H1 (cell line): ENCODE data around the gene MRPS12. TPM values are rescaled to one million over a fixed set of nuclear protein-coding genes. Genes with fewer than 3 reads are reported as not detected.

Source experiments
- ASH2L ChIP-seq: fragments of 200-600, 300-600 bp; sonication (generic); IDR thresholded peaks from one replicate; pipeline ENCODE4 v1.7.1; 2017; ENCODE audit warnings: low read length
- CTBP2 ChIP-seq: IDR thresholded peaks from 2 replicates; pipeline ENCODE4 v1.7.0; 2011; ENCODE audit warnings: borderline replicate concordance, mild to moderate bottlenecking, moderate library complexity, mixed read lengths, low read length; ENCODE audit not compliant: insufficient read depth, insufficient read length
- EGR1 ChIP-seq: IDR thresholded peaks from 2 replicates; pipeline ENCODE4 v1.6.1; 2011; ENCODE audit warnings: low read depth, low read length, borderline replicate concordance
- EP300 ChIP-seq, 2 experiments: IDR thresholded peaks; 1 replicate in 1 of 2; 2 replicates in 1 of 2; pipeline ENCODE4 v1.6.1; 2011 to 2012; ENCODE audit warnings: low read depth in 2 of 2, low read length in 2 of 2, mild to moderate bottlenecking in 2 of 2, borderline replicate concordance in 1 of 2, inconsistent platforms in 1 of 2, moderate library complexity in 1 of 2
- GTF2F1 ChIP-seq: IDR thresholded peaks from 2 replicates; pipeline ENCODE4 v1.6.1; 2012; ENCODE audit warnings: low read depth, low read length, improper control_type of control experiment, borderline replicate concordance
- RBBP5 ChIP-seq: IDR thresholded peaks from 2 replicates; pipeline ENCODE4 v1.7.1; 2012; ENCODE audit warnings: low read depth, mild to moderate bottlenecking, inconsistent platforms, low read length, moderate library complexity, borderline replicate concordance
- SIN3A ChIP-seq, 2 experiments: IDR thresholded peaks in 1 of 2; conservative IDR thresholded peaks in 1 of 2; 2 replicates each; pipeline ENCODE4 v1.6.1; 2011 to 2012; ENCODE audit warnings: low read length in 2 of 2, improper control_type of control experiment in 1 of 2, low read depth in 1 of 2, mild to moderate bottlenecking in 1 of 2
- SP1 ChIP-seq: IDR thresholded peaks from 2 replicates; pipeline ENCODE4 v1.6.1; 2011; ENCODE audit warnings: low read depth, low read length
- SUZ12 ChIP-seq: fragments of 200-600 bp; sonication (generic); IDR thresholded peaks from 2 replicates; pipeline ENCODE4 v1.6.1; 2012; ENCODE audit warnings: mild to moderate bottlenecking, inconsistent platforms, low read length, moderate library complexity, mixed read lengths
- polyA plus RNA-seq, 7 experiments: library from polyadenylated mRNA; depleted of rRNA in 3 of 7; stranded (reverse) in 5 of 7; unstranded in 2 of 7; fragments of >200 nt in 5 of 7; fragments of 200-250 nt in 2 of 7; gene quantifications; 1 replicate in 5 of 7; 2 replicates in 1 of 7; 4 replicates in 1 of 7; pipeline versions ENCODE4 v1.2.1 to v1.2.3, GENCODE V29; 2011 to 2013; ENCODE audit warnings: missing spikeins in 2 of 7, mixed read lengths in 2 of 7
- total RNA-seq: library from RNA; stranded (reverse); fragmentation: NEBNext Ultra II Directional; extraction: Animal tissue kit (Norgen Biotek cat#: 25700); gene quantifications from 2 replicates; pipeline ENCODE4 v1.2.1, GENCODE V29; 2021
- TF ChIP-seq, protein P1 (sequence below): IDR thresholded peaks from 2 replicates; pipeline ENCODE4 v1.6.1; 2012; ENCODE audit warnings: inconsistent platforms
- TF ChIP-seq, protein P2 (sequence below): IDR thresholded peaks from 2 replicates; pipeline ENCODE4 v1.6.1; 2012; ENCODE audit warnings: low read length, inconsistent platforms

The MRPS12 gene
- total and polyA plus RNA-seq, 2 of the 8 experiments (the other 6 are each of a cell fraction or from before 2014, with no cell fraction given) = 79.0 to 175 TPM

DNA sequence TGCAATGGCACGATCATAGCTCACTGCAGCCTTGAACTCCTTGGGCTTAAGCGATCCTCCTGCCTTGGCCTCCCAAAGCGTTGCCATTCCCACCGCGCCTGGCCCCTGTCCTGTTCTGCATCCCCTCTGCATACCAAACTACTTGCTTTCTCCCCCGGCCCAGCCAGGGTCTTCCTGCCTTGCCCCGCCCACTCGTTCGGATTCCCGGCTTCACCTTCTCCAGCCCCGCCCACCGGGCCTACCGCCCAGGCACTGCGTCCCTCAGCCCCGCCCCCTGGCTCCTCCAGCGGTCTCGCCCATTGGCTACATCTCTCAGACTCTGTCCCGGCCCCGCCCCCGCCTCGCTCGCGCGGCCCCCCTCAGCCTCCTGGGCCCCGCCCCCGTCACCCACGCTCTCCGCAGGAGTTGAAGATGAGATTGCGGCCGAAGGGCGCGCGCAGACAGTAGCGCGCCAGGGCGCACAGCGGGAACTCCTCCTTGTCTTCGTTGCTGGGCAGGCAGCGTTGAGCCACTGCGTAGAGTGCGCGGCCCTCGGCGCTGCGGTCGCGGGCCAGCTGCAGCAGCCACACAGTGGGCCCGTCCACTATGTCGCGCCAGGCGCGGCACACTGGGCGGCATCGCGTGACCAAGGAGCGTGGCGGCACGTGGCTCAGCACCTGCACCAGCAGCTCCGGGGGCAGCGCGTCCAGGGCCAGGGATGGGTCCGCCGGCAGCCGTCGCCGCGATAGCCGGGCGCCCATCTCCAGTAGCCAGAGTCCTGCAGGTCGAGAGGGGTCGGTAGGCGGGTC, 19.0 kb downstream of the MRPS12 start (continued):
- TF ChIP-seq, protein P1, sequence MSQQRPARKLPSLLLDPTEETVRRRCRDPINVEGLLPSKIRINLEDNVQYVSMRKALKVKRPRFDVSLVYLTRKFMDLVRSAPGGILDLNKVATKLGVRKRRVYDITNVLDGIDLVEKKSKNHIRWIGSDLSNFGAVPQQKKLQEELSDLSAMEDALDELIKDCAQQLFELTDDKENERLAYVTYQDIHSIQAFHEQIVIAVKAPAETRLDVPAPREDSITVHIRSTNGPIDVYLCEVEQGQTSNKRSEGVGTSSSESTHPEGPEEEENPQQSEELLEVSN = peak; percentile 87
- peak; percentile 50 for TF ChIP-seq ASH2L
- TF ChIP-seq EP300 (IDR thresholded peaks at IDR 0.05; ENCODE audit: borderline replicate concordance in 1 of 2, low read depth in 2 of 2, low read length in 2 of 2) = no peak
- no peak for TF ChIP-seq CTBP2
- no peak for TF ChIP-seq GTF2F1
- no peak for TF ChIP-seq SUZ12
- TF ChIP-seq SIN3A (conservative IDR thresholded peaks at IDR 0.05 in 1 of 2, IDR thresholded peaks at IDR 0.05 in 1 of 2; ENCODE audit: low read depth in 1 of 2, low read length in 2 of 2) = 0 out of 4 replicates have a peak, but pooled peaks of 1 of the 2 experiments have one; percentile 40
- TF ChIP-seq, protein P2, sequence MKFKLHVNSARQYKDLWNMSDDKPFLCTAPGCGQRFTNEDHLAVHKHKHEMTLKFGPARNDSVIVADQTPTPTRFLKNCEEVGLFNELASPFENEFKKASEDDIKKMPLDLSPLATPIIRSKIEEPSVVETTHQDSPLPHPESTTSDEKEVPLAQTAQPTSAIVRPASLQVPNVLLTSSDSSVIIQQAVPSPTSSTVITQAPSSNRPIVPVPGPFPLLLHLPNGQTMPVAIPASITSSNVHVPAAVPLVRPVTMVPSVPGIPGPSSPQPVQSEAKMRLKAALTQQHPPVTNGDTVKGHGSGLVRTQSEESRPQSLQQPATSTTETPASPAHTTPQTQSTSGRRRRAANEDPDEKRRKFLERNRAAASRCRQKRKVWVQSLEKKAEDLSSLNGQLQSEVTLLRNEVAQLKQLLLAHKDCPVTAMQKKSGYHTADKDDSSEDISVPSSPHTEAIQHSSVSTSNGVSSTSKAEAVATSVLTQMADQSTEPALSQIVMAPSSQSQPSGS = no peak
- 0 out of 2 replicates have a peak, but pooled peaks have one; percentile 62 for TF ChIP-seq RBBP5
- TF ChIP-seq EGR1 = peak; percentile 49; the same call in 1 of the 2 replicates
- TF ChIP-seq SP1 = 0 out of 2 replicates have a peak, but pooled peaks have one; percentile 38
